DMS53 treated with DMSO at 0.1 percent for 48 hours (cell line): Measurements from ENCODE around the gene PKHD1.

Experiments used
- DNase-seq: peaks from one replicate; lab custom pipeline; 2025; ENCODE audit not compliant: unreplicated experiment; lab: John Stamatoyannopoulos, UW

The PKHD1 gene

GRCh38 chr6:51570168-51570921 is 517.1 kb downstream of the PKHD1 start:
- peak; percentile 84 for DNase-seq

DNA sequence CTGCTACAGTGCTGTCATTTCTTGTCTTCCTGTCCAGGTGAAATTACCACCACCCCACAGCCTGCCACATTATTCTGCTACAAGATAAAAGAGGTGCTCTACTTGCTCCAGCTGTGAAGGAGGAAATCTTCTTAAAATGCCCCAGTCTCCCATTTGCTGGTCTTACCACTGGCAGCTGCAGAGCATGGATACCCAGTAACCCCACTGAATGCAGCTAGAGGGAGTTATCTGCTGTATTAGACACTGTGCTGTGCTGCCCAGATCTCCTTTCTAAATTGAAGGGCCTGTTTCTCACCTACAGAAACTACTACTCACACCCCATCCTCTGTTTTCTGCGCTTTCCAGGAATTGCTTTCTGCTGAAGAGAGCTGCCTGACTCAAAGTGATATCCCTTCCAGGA is 517.8 kb downstream of the PKHD1 start:
- DNase-seq = peak; percentile 75

DNA sequence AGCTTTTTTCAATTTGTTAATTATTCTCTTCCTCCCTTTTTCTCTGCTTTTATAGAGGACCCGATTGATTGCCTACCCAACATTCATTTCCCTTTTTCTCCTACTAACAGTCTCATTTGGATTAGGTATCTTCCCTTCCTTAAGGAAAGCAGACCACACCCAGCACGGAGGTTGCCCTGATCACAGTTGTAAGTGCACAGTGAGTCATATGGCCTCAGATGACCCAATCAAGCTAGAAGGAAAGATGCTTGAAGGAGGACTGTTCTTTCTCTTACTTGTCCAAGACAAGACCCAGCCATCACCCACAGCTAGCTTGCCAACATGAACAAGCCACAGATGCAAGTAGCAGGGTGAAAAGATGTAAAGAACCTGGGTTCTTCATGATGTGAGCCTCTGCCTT is 518.6 kb downstream of the PKHD1 start:
- DNase-seq = no peak

GRCh38 chr6:51565472-51565871 is 521.9 kb downstream of the PKHD1 start:
- DNase-seq = no peak
